BLaER1 treated with 17β-estradiol and CSF1 and Interleukin-3, amounts not matched to agents 10 nM and 100 nM (cell line): ENCODE results near the gene PPP4C.

Experiments
- H3K27ac ChIP-seq, 11 experiments: shearing (Covaris generic); formaldehyde crosslinking; 2 replicates each; pipeline ENCODE4 v1.8.1; 2022
- H3K27me3 ChIP-seq, 11 experiments: shearing (Covaris generic); formaldehyde crosslinking; 2 replicates each; pipeline ENCODE4 v1.8.1; 2022
- H3K36me3 ChIP-seq, 11 experiments: shearing (Covaris generic); formaldehyde crosslinking; 2 replicates each; pipeline ENCODE4 v1.8.1; 2022
- H3K4me1 ChIP-seq, 10 experiments: shearing (Covaris generic); formaldehyde crosslinking; 2 replicates each; pipeline ENCODE4 v1.8.1; 2022
- H3K4me2 ChIP-seq, 11 experiments: shearing (Covaris generic); formaldehyde crosslinking; 2 replicates each; pipeline ENCODE4 v1.8.1; 2022
- H3K4me3 ChIP-seq, 10 experiments: shearing (Covaris generic); formaldehyde crosslinking; 2 replicates each; pipeline ENCODE4 v1.8.1; 2022
- H3K9ac ChIP-seq, 11 experiments: shearing (Covaris generic); formaldehyde crosslinking; 2 replicates each; pipeline ENCODE4 v1.8.1; 2022
- H3K9me3 ChIP-seq, 11 experiments: shearing (Covaris generic); formaldehyde crosslinking; replicated peaks in 1 of 11; 2 replicates each; pipeline ENCODE4 v1.8.1; 2022
- H4K20me1 ChIP-seq, 11 experiments: shearing (Covaris generic); formaldehyde crosslinking; 2 replicates each; pipeline ENCODE4 v1.8.1; 2022
- Cebpa-rat ChIP-seq, 11 experiments: shearing (Covaris generic); IDR thresholded peaks; 2 replicates each; pipeline ENCODE4 v1.8.1; 2022

The PPP4C gene

DNA sequence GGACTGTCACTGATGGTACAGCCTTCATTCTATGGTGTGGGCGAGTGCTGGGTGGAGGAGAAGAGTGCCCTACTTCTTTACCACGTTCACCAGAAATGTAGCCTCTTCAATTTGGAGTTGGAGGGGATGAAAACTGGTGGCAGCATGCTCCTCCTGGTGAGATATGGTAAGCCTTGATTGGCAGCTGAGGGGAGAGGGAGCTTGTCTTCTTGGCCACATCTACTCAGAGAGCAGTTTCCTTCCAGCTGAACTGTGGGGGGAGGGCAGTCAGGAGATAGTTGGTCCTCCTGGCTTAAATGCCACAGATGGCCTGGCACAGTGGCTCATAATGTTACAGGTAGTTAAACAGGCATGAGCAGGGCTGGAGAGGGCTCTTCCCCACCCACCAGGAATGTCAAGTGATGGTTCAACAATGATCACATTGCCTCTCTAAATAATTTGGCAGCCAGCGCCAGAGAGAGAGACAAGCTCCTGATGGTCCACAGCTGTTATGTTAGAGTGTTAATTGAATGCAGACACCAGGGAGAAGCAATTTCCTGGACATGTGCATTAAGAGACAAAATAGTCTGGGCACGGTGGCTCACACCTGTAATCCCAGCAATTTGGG is 56.2 kb downstream of the PPP4C start:
- Histone ChIP-seq H3K9me3 (peaks cover 0 to 37% (median 23%) of the 10 kb centered on the region in 11 experiments; a peak in 20 of 22 replicates), H3K27ac (peak overlapping the region in 7 of 11 experiments; percentile 5 to 69 (median 38); a peak in 13 of 22 replicates), H3K4me3 (peak overlapping the region in 1 of 10 experiments; percentile 16; a peak in 3 of 20 replicates), H3K27me3 (no peaks in the 10 kb centered on the region), H3K9ac (no peak overlapping the region), H3K4me2 (peak overlapping the region; percentile 43 to 76 (median 63)), H4K20me1 (no peaks in the 10 kb centered on the region), H3K4me1 (peaks cover 26 to 52% (median 32%) of the 10 kb centered on the region in 10 experiments), H3K36me3 (no peaks in the 10 kb centered on the region)
- TF ChIP-seq Cebpa-rat (IDR thresholded peaks at IDR 0.05): no peak

DNA sequence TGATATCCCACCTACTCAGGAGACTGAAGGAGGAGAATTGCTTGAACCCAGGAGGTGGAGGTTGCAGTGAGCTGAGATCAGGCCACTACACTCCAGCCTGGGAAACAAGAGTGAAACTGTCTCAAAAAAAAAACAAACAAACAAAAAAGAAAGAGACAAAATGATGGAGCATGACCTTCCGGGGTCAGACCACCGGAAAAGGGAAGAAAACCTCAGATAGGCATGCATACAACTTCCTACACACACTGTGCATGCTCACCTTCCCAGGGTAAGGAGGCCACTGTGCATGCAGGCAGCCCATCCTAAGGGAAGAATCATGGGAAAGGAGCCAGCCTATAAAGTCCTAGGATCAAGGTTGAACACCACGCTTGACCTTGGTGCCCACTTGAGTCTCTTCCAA is 56.8 kb downstream of the PPP4C start:
- peak overlapping the region in 1 of 10 experiments; percentile 0; a peak in 1 of 20 replicates for H3K4me3 ChIP-seq
- H3K27ac ChIP-seq: peak overlapping the region in 7 of 11 experiments; percentile 5 to 69 (median 38); a peak in 12 of 22 replicates
- H3K4me2 ChIP-seq: peak overlapping the region; percentile 43 to 76 (median 63)
- H4K20me1 ChIP-seq: no peaks in the 10 kb centered on the region
- no peak overlapping the region for H3K9ac ChIP-seq
- no peak for TF ChIP-seq Cebpa-rat (IDR thresholded peaks at IDR 0.05)
- H3K4me1 ChIP-seq: peaks cover 27 to 59% (median 34%) of the 10 kb centered on the region in 10 experiments
- no peaks in the 10 kb centered on the region for H3K36me3 ChIP-seq
- peaks cover 0 to 37% (median 23%) of the 10 kb centered on the region in 11 experiments; a peak in 20 of 22 replicates for H3K9me3 ChIP-seq
- H3K27me3 ChIP-seq: no peaks in the 10 kb centered on the region
